Measurements from ENCODE around the gene TLE7.

TLE7 gene

DNA sequence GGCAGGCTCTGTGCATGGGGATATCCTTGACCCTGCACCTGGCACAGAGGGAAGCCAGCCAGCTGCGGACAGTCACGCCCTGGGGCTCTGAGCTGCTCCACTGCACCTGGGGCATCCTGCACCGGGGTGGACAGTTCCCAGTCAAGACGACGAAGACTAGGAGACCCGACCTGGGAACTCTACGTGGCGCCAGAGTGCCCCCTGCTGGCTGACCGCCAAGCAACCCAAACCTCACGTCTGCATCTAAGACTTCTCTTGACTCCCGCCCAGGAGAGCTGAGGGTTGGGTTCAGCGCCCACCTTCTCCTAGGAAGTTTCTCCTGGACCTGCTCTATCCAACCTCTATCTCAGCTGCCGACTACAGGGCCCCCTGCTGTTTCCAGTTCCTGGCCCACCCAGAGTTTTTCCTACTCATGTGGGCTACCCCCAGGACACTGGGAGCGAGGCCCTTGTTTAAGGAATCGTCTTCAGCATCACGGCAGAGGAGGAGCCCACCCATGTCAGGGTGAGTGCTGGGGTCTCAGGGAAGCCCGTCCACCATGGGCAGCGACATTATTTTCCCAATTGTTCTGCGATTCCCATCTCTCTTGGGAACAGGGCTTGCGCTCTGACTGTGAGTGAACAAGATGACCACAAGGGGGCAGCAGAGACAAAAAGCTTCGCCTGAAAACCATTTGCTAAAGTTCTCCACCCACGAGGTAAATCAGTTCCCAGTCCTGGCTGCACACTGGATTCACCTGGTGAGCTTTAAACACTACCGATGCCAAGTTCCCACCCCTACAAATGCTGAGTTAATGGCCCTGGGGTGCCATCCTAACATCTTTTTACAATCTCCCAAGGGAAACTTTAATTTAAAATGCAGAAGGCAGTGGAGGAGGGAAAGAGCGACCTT lies 29.3 kb downstream of the TLE7 start:
- peak; percentile 17 to 18 for DNase-seq (ENCODE audit: low read depth in 2 of 2)

GRCh38 chr16:71410146-71410545 lies 31.7 kb downstream of the TLE7 start:
- no peak for DNase-seq (ENCODE audit: low read depth in 2 of 2)

DNA sequence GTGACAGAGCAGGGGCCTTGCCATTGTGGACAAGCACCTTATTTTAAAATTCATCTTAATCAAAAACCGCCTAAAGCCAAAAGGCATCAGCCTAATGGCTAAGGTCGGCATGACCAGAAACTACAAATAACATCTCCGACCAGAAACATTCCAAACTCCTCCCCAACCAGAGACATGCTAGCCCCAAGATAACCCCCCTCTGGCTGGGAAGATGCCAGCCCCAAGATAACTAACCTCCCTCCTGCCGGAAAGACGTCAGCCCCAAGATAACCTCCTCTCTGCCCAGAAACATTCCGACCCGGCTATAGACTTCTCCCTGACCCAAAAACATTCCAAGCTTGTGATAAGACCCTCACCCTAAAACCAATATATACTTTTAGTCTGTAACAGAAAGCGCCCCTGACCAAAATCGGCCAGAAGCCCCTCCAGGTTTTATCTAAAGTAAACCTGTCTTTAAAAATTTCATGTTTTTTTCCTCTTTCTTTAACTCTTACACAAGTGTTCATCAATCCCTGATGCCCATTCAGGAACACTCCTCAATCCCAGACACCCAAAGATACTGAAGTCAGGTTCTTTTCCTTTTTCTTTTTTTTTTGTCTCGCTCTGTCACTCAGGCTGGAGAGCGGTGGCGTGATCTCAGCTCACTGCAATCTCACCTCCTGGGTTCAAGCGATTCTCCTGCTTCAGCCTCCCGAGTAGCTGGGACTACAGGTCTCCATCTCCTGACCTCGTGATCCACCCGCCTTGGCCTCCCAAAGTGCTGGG lies 32.7 kb downstream of the TLE7 start:
- DNase-seq (ENCODE audit: low read depth in 2 of 2) = no peak

- no peak for DNase-seq (ENCODE audit: low read depth in 2 of 2)
Measured at GRCh38 chr16:71408536-71408935, 33.3 kb downstream of the TLE7 start.

GRCh38 chr16:71407731-71408130 lies 34.1 kb downstream of the TLE7 start:
- no peak for DNase-seq (ENCODE audit: low read depth in 2 of 2)

- no peak for DNase-seq (ENCODE audit: low read depth in 2 of 2)
Measured at GRCh38 chr16:71406724-71407123, 35.1 kb downstream of the TLE7 start.

DNA sequence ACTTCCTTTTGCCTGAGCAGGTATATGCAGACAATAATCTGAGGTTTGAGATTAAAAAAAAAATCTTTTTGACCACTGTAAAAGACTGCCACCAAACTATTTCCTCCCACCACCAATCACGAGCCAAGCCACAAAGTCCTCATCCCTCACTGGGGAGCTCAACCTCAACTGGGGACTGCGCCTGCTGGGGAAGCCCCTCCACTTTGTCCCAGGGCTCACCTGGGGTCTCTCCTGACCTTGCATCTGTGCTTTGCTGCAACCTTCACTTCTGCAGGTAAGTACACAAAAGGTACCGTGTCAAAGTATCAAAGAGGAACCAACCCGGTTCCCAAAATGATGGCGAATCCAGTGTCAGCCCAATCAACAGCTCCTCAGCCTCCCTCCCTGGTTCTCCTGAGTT lies 35.5 kb downstream of the TLE7 start:
- no peak for DNase-seq (ENCODE audit: low read depth in 2 of 2)

- DNase-seq (ENCODE audit: low read depth in 2 of 2) = no peak
Measured at GRCh38 chr16:71404364-71404763, 37.5 kb downstream of the TLE7 start.

DNA sequence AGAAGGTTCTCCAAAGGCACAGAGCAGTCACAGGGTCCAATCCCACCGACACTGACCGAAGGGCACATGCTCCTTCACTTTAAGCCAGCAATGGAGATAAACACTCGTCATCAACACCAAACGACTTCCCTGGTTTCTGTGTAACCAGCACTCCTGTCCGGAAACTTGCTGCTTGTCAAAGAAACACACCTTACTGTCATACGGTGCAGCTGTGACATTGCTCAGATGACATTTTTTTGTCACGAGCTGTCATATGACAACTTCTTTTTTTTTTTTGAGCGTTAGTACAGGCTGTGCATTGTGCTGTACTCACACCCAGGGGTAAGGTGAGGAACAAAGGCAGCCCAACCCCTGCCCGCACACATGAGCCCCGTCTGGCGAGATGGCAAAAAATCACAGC lies 39.2 kb downstream of the TLE7 start:
- no peak for DNase-seq (ENCODE audit: low read depth in 2 of 2)

- DNase-seq (ENCODE audit: low read depth in 2 of 2) = no peak
Measured at GRCh38 chr16:71402007-71402406, 39.8 kb downstream of the TLE7 start.

DNA sequence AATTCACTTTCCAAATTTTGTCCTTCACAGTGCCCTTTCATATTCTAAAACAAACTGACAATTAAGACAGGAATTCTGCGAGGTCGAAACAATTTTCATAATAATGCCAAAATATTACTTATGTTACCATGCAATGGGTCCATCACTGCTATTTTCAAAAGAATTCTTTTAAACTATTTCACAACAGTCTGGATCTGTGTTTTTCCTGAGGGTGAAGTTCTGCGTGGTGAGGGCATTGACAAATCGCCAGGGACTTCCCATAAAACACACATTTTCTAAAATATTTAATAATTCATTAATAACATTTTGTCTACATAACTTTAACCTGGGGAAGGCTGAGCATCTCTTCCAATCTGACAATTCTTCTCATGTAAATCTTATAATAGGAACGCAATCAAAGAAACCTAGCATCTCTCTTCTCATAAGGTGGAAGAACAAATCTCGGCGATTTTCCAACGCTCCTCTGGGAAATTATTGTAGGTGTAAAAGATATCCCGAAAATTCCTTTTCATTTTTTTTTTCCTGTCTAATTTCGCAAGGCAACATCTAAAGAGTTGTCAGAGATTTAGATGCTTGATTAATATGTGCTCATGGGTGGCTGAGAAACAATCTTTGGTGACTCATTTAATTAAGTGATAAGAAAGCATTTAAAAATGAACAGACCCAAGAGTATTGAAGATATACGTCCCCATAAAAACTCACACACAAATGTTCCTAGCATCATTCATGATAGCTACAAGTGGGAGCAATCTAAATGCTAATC lies 41.9 kb downstream of the TLE7 start:
- DNase-seq (ENCODE audit: low read depth in 2 of 2) = no peak

DNA sequence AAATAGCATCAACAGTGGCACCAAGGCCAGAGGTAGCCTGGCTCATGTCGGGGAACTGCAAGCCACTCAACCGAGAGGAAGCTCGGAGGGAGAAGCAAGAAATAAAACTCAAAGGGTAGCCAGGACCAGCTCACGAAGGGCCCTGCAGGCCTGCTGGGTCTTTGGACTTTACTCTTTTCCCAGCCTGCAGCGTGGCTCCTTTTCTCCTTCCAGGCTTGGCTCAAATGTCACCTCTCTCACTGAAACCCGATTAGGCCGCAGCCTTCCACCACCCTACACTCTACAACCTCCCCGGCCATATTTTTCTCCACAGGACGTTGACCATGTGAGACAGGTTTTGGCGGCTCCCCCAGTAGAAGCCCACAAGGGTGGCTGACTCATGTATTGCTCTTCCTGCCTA lies 45.3 kb downstream of the TLE7 start:
- no peak for DNase-seq (ENCODE audit: low read depth in 2 of 2)

GRCh38 chr16:71389330-71389729 lies 52.5 kb downstream of the TLE7 start:
- DNase-seq (ENCODE audit: low read depth in 2 of 2) = no peak

- DNase-seq (ENCODE audit: low read depth in 2 of 2) = no peak
Measured at GRCh38 chr16:71387045-71387871, 54.6 kb downstream of the TLE7 start.

DNA sequence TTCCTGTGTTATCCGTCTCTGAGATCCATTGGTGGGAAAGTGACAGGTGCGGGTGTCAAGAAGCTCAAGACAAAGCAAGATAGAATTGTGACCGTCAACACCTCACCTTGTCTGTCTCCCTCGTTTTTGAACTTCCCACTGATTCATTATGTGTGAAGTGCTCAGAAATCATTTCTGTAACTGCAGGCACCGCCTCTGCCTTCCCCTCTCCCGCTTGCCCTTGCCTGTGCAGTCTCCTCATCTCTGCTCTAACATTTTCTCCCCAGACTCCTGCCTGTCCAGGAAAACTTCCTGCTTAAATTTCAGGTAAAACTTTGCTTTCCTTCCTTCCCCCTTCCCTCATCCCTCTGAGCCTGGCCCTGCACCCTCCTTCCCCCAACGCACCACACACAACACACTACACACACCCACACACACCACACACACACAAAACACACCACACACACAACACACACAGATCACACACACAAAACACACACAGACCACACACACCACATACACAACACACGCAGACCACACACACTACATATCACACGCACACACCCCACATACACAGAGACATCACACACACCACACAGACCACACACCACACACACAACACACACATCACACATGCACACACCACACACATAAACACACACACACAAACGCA lies 57.7 kb downstream of the TLE7 start:
- DNase-seq (ENCODE audit: low read depth in 2 of 2) = no peak

- no peak for DNase-seq (ENCODE audit: low read depth in 2 of 2)
Measured at GRCh38 chr16:71383054-71383773, 58.6 kb downstream of the TLE7 start.

- DNase-seq (ENCODE audit: low read depth in 2 of 2) = no peak
Measured at GRCh38 chr16:71380831-71381230, 61.0 kb downstream of the TLE7 start.
